NT2/D1 (cell line): ENCODE results near the gene KPNA5.
"Not testable (repeated sequence)": the region's sequence is repeated elsewhere in the genome, so short reads cannot be mapped to it uniquely, and the experiment has no call there.

ENCODE experiments used
- DNase-seq: peaks from one replicate; pipeline ENCODE4 v3.0.0-alpha.2; 2011; ENCODE audit warnings: low read depth, low spot score
- H3K27me3 ChIP-seq: 2 replicates; pipeline ENCODE4 v1.6.0; 2011; ENCODE audit warnings: mild to moderate bottlenecking; ENCODE audit not compliant: insufficient read length, insufficient read depth
- H3K36me3 ChIP-seq: 2 replicates; pipeline ENCODE4 v1.6.1; 2011; ENCODE audit warnings: mild to moderate bottlenecking, low read length, mixed read lengths; ENCODE audit not compliant: insufficient read depth, insufficient read length
- H3K4me1 ChIP-seq: 2 replicates; pipeline ENCODE4 v1.5.1; 2011; ENCODE audit not compliant: insufficient read depth, insufficient read length
- H3K4me3 ChIP-seq: 2 replicates; pipeline ENCODE4 v1.5.1; 2011; ENCODE audit warnings: low read depth; ENCODE audit not compliant: insufficient read length
- H3K9ac ChIP-seq: 2 replicates; pipeline ENCODE4 v1.6.0; 2011; ENCODE audit warnings: low read depth; ENCODE audit not compliant: insufficient read length
- H3K9me3 ChIP-seq: 2 replicates; pipeline ENCODE4 v1.5.1; 2011; ENCODE audit warnings: mild to moderate bottlenecking, low read length; ENCODE audit not compliant: insufficient read depth
- SUZ12 ChIP-seq: IDR thresholded peaks from 2 replicates; pipeline ENCODE4 v1.6.1; 2011; ENCODE audit not compliant: insufficient read length, insufficient read depth; ENCODE audit errors: extremely low read depth
- YY1 ChIP-seq: IDR thresholded peaks from 2 replicates; pipeline ENCODE4 v1.6.1; 2011; ENCODE audit not compliant: insufficient read length, insufficient read depth
- ZNF274 ChIP-seq: IDR thresholded peaks from 2 replicates; pipeline ENCODE4 v1.6.1; 2011; ENCODE audit warnings: mild to moderate bottlenecking, low read depth, low read length

The KPNA5 gene

DNA sequence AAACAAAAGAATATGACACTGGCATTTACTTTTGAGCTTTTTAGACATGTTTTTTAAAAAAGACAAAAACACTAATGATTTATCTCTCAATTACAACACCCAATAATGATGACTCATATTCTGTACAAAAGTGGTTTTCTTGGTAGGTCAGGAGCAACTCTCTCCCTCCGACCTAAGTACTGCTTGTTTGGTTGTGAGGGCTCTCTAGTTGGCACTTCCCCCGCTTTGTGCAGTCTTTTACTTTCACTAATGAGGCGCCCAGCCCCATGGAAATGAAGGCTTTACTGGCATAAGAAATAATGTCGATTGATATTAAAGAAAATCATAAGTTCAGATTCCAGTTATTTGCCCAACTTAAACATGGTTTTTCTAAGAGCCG, 1.3 kb downstream of the KPNA5 start:
- Histone ChIP-seq H3K36me3 (peaks cover 5% of the 10 kb centered on the region), H3K4me1 (no peaks in the 10 kb centered on the region), H3K9me3 (no peaks in the 10 kb centered on the region), H3K27me3 (no peaks in the 10 kb centered on the region), H3K9ac (no peak overlapping the region), H3K4me3 (peak overlapping the region; percentile 5)
- TF ChIP-seq YY1 (no peak), ZNF274 (no peak), SUZ12 (no peak)
- no peak for DNase-seq

DNA sequence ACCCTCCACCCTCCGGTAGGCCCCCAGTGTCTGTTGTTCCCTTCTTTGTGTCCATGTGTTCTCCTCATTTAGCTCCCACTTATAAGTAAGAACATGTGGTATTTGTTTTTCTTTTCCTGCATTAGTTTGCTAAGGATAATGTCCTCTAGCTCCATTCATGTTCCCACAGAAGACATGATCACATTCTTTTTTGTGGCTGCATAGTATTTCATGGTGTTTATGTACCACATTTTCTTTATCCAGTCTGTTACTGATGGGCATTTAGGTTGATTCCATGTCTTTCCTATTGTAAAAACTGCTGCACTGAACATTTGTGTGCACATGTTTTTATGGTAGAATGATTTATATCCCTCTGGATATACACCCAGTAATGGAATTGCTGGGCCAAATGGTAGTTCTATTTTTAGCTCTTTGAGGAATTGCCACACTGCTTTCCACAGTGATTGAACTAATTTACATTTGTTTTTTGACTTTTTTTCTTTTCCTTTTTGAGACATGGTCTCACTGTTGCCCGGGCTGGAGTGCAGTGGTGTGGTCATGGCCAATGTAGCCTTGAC, 4.5 kb downstream of the KPNA5 start:
- Histone ChIP-seq H3K9me3 (no peaks in the 10 kb centered on the region), H3K9ac (no peak overlapping the region), H3K27me3 (no peaks in the 10 kb centered on the region), H3K4me3 (no peak overlapping the region), H3K36me3 (peaks cover 11% of the 10 kb centered on the region), H3K4me1 (no peaks in the 10 kb centered on the region)
- DNase-seq: no peak
- TF ChIP-seq YY1 (no peak), SUZ12 (no peak), ZNF274 (no peak)

DNA sequence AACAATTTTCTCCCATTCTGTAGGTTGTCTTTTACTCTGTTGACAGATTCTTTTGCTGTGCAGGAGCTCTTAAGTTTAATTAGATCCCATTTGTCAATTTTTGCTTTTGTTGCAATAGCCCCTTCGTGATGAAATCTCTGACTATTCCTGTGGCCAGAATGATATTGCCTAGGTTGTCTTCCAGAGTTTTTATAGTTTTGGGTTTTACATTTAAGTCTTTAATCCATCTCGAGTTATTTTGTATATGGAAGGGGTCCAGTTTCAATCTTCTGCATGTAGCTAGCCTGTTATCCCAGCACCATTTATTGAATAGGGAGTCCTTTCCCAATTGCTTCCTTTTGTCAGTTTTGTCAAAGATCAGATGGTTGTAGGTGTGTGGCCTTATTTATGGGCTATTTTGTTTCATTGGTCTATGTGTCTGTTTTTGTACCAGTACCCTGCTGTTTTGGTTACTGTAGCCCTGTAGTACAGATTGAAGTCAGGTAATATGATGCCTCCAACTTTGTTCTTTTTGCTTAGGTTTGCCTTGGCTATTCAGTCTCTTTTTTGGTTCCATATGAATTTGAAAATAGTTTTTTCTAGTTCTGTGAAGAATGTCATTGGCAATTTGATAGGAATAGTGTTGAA, 5.6 kb downstream of the KPNA5 start:
- not testable (repeated sequence) for H3K27me3 ChIP-seq, H3K4me3 ChIP-seq, H3K9ac ChIP-seq, DNase-seq, H3K4me1 ChIP-seq, H3K9me3 ChIP-seq
- H3K36me3 ChIP-seq: peaks cover 12% of the 10 kb centered on the region

- Histone ChIP-seq H3K27me3 (no peaks in the 10 kb centered on the region), H3K9ac (no peak overlapping the region), H3K9me3 (no peaks in the 10 kb centered on the region), H3K4me3 (no peak overlapping the region), H3K4me1 (no peaks in the 10 kb centered on the region), H3K36me3 (peaks cover 19% of the 10 kb centered on the region)
- TF ChIP-seq SUZ12 (no peak), ZNF274 (no peak), YY1 (no peak)
- DNase-seq: no peak
Observed at GRCh38 chr6:116691154-116691553, 10.1 kb downstream of the KPNA5 start.

- H3K4me1 ChIP-seq: not testable (repeated sequence)
Observed at GRCh38 chr6:116692873-116693272, 11.9 kb downstream of the KPNA5 start.

DNA sequence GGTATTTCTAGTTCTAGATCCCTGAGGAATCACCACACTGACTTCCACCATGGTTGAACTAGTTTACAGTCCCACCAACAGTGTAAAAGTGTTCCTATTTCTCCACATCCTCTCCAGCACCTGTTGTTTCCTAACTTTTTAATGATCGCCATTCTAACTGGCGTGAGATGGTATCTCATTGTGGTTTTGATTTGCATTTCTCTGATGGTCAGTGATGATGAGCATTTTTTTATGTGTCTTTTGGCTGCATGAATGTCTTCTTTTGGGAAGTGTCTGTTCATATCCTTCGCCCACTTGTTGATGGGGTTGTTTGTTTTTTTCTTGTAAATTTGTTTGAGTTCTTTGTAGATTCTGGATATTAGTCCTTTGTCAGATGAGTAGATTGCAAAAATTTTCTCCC, 12.3 kb downstream of the KPNA5 start:
- not testable (repeated sequence) for DNase-seq, H3K9me3 ChIP-seq, H3K4me1 ChIP-seq, H3K9ac ChIP-seq, H3K27me3 ChIP-seq, H3K4me3 ChIP-seq
- H3K36me3 ChIP-seq: peaks cover 22% of the 10 kb centered on the region

More at GRCh38 chr6:116692873-116693272, 11.9 kb downstream of the KPNA5 start:
- not testable (repeated sequence) for DNase-seq, H3K4me3 ChIP-seq, H3K9me3 ChIP-seq, H3K9ac ChIP-seq, H3K27me3 ChIP-seq
- peaks cover 22% of the 10 kb centered on the region for H3K36me3 ChIP-seq

DNA sequence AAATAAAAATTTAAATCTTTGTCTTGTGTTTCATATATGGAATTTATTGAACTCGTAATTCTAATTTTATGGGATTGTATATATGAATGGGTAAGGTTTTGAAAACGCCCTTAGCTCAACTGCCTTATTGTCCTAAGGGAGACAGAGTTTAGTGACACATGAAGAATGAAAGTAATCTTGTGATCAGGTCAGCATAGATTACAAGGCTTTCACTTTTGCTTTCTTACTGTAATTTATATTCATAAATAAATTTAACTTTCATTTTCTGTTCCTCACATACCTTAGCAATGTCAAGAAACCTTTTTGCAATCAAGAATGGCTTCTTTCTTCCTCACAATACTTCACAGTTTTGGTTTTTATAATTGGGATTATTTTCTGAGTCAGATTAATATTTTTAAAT, 14.4 kb downstream of the KPNA5 start:
- DNase-seq: no peak
- H3K4me3 ChIP-seq: no peak overlapping the region
- TF ChIP-seq SUZ12: no peak
- TF ChIP-seq YY1: no peak
- TF ChIP-seq ZNF274: no peak
- no peaks in the 10 kb centered on the region for H3K4me1 ChIP-seq
- peaks cover 22% of the 10 kb centered on the region for H3K36me3 ChIP-seq
- H3K9me3 ChIP-seq: no peaks in the 10 kb centered on the region
- H3K9ac ChIP-seq: no peak overlapping the region
- no peaks in the 10 kb centered on the region for H3K27me3 ChIP-seq

GRCh38 chr6:116697480-116697879, 16.5 kb downstream of the KPNA5 start:
- Histone ChIP-seq H3K4me1 (no peaks in the 10 kb centered on the region), H3K9me3 (no peaks in the 10 kb centered on the region), H3K9ac (no peak overlapping the region), H3K36me3 (peaks cover 19% of the 10 kb centered on the region), H3K4me3 (no peak overlapping the region), H3K27me3 (no peaks in the 10 kb centered on the region)
- DNase-seq: no peak
- TF ChIP-seq ZNF274: no peak
- no peak for TF ChIP-seq YY1
- TF ChIP-seq SUZ12: no peak

GRCh38 chr6:116703888-116704287, 22.9 kb downstream of the KPNA5 start:
- not testable (repeated sequence) for H3K4me3 ChIP-seq, H3K9ac ChIP-seq, DNase-seq

More at GRCh38 chr6:116703888-116704287, 22.9 kb downstream of the KPNA5 start:
- H3K4me1 ChIP-seq, H3K9me3 ChIP-seq, H3K27me3 ChIP-seq: not testable (repeated sequence)
- peaks cover 26% of the 10 kb centered on the region for H3K36me3 ChIP-seq
